Measurements from ENCODE around the gene MAP2K4.

DNA sequence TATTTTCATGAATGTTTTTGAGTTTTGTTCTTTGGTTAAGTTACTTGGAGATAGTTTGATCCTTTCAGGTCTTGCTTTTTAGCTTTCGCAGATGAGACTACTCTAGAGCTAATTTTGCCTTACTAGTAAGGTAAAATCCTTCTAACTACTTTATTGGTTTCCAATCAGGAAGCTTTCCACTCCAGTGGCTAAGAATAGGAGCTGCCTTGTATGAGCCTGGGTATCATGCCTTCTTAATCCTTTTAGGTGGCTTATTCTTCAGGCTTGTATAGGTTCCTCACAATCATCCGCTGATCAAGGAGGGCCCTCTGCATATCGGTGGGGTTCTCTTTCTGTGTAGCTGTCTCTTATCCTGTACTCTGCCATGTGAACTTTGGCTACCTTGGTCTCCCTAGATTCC lies 53.7 kb downstream of the MAP2K4 start:
- TF ChIP-seq POLR2AphosphoS5 (IDR thresholded peaks at IDR 0.05; ENCODE audit: borderline replicate concordance, low read depth, low read length) (no peak), EZH2 (IDR thresholded peaks at IDR 0.05) (no peak)

Measured in SK-N-MC (cell line).